ENCODE data around the gene SLC26A1.
"Not testable (repeated sequence)": the region's sequence is repeated elsewhere in the genome, so short reads cannot be mapped to it uniquely, and the experiment has no call there.

The SLC26A1 gene

DNA sequence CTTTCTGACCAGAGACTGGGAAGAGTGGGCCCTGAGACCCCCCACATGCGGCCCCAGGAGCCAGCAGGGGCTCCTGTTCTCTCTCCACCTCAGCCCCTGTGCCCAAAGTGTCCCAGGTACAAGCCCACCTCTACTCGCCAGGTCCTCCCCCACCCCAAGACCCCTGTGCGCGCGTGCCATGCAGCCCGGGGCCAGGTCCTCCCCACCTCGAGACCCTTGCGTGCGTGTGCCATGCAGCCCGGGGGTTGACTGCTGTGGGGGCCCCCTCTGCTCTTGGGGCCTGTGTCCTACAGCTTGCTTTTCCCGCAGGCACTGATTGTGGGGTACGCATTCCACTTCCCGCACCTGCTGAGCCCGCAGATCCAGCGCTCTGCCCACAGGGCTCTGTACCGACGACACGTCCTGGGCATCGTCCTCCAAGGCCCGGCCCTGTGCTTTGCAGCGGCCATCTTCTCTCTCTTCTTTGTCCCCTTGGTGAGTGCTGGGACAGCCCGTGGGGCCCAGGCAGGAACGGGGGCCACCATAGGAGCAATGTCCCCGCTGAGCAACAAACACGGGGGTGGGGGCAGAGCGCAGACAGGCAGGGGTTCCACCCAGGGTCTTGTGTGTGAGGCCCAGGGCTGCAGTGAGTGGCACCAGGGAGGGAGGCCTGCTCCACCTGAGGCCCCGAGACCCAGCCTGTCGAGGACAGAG, 40.2 kb downstream of the SLC26A1 start:
- DNase-seq: no peak

DNA sequence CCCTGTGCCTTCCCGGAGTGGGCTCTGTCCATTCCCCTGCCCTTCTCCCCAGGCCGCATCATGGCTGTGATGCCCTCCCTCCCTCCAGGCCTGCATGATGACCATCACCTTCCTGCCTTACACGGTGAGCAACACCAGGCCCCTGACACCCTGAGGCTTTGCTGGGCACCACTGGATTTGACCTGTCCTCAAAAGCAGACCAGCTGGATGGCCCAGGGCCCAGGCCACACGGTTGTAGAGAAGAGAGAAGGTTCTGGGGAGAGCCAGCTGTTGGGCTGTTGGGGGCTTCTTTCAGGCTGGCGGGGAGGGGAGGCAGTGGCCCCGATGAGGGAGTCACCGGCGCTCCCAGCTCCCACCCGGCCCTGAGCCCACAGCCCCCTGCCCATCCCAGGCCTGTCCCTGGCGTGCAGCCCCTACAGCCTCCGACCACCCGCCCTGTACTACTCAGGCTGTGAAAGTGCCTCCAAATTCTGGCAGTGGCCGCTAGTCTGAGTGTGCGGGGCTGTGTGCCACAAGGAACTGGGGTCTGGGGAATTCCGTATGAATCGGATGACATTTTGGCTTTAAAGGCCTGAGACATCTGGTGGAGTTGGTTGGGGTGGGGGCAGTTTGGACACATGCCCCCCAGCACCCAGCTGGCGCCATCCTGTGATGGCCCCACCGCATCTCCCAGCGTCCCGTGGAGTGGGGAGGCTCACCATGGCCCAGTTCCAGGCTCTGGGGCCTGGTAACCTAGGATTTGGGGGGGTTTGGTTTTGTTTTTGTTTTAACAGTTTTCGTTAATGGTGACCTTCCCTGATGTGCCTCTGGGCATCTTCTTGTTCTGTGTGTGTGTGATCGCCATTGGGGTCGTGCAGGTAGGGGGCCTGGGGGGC, 41.4 kb downstream of the SLC26A1 start:
- DNase-seq: no peak

DNA sequence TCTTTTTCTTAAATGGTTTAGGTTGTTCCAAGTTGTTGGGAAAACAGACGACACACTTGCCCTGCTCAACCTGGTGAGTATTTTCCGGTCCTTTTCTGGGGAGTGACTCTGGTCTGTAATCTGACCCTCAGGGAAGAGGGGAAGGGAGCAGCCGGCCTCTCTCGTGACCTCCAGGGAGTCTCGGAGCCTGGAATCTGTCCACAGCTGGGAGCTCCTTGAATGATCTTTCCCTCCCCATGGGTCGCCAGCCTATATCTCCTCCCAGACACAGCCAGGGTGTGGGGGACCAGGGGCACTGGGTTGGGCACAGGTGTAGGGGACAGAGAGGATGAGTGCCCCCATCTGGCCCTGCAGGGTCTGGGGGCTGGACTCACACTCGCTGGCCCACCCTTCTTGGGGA, 42.0 kb downstream of the SLC26A1 start:
- no peak for DNase-seq

DNA sequence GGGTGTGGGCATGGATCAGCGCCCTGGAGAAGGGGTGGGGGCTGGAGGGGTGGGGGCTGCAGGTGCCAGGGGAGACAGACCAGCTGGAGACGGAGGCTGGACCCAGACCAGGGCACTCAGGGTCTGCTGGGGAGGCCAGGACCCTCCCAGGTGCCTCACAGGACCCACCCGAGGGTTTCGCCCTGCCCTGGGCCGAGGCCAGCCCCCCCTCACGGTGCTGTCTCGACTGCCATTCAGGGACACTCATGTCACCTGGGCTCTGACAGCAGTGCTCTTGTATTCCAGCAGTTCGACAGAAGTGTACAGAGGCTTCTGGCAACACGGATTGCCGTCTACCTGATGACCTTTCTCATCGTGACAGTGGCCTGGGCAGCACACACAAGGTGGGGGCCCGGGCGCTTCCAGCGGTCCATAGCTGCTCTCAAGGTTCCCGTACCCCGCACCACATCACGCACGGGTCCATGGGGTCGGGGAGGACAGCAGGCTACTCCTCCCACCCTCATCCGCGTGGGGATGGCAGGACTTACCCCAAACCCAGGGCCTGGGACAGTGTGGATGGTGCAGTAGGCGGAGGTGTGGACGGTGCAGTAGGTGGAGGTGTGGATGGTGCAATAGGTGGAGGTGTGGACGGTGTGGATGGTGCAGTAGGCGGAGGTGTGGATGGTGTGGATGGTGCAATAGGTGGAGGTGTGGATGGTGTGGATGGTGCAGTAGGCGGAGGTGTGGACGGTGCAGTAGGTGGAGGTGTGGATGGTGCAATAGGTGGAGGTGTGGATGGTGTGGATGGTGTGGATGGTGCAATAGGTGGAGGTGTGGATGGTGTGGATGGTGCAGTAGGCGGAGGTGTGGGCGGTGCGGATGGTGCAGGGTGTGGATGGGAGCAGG, 42.8 kb downstream of the SLC26A1 start:
- no peak for DNase-seq

DNA sequence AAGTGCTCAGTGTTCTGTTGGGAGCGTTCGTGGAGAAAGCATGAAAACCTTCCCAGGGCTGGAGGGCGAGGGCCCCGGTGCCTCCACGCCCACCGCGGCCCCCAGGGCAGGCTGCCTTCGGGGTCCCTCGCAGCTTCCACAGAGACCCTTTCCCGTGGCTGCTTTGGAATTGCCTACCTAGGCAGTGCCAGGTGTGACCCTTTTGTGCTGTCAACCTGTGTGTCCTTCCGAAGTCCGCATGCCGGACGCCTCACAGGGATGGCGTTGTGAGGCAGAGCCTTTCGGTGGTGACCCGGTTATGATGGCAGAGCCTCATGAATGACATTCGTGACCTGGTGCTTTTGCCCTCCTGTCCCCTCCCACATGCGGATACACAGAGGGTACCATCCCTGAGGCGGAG, 43.5 kb downstream of the SLC26A1 start:
- no peak for DNase-seq

DNA sequence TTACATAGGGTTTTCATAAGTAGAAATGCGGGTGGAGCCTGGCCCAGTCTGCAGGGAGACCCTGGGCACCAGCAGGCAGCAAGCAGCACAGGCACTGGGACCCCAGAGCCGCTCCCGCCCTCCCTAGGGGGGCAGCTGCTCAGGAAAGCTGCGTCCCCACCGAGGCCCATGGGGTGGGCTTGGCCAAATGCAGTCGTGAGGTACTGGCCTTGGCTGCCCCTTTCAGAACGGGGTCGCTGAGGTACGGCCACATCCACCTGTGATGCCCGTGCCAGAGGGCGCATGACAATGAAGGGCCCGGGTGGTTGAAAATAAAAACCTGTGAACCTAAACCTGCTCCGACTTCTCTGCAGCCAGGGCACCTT, 44.3 kb downstream of the SLC26A1 start:
- DNase-seq: no peak

DNA sequence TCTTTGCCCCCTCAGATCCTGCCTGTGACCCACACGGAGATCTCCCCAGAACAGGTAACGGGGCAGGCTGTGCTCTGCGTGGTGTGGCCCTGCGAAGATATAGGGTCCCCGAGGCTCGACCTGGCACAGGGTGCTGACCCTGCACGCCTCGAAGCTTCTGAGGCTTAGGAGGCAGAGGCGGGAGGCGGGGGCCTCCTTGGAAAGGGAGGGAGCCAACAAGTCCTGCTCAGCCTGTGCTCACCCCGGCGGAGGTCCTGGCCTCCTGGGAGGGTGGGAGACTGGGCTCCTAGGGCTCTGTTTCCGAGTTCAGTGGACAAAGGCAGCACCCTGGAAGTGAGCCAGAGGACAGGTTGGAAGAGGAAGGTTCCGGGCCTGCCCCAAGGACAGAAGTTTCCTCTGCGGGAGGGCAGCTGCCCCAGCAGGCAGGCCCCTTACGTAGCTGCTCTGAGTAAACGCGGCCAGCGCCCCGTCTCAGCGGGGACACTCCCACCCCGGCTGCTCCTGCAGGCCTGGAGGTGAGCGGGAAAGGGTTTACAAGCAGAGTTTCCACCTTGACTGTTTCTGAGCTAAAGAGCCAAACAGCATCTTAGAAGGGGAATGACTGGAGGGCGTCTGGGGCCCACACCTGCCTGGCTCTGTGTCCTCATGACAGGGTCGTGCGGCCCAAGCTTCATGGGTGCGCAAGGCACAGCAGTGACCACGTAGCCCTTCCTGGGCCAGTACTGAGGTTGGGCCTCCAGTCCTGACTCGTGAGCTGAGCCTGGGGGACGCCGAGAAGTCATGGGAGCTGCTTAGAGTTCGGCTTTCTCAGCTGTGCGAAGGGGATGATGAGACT, 44.9 kb downstream of the SLC26A1 start:
- no peak for DNase-seq

DNA sequence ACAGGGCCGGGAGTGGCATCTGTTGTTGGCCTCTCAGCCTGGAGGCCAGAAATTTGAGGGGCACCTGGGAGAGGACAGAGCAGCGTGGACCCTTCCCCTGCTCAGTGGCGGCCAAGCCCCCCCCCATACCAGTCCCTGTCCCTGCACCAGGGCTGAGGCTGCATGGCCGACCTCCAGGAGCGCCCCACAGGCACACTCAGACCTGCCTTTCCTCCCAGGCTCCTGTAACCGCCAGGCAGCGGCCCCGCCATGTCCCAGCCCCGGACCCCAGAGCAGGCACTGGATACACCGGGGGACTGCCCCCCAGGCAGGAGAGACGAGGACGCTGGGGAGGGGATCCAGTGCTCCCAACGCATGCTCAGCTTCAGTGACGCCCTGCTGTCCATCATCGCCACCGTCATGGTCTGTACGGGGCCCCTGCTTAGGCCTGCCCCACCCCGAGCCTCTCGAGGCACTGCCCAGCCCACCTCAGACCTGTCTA, 45.7 kb downstream of the SLC26A1 start:
- DNase-seq: no peak

DNA sequence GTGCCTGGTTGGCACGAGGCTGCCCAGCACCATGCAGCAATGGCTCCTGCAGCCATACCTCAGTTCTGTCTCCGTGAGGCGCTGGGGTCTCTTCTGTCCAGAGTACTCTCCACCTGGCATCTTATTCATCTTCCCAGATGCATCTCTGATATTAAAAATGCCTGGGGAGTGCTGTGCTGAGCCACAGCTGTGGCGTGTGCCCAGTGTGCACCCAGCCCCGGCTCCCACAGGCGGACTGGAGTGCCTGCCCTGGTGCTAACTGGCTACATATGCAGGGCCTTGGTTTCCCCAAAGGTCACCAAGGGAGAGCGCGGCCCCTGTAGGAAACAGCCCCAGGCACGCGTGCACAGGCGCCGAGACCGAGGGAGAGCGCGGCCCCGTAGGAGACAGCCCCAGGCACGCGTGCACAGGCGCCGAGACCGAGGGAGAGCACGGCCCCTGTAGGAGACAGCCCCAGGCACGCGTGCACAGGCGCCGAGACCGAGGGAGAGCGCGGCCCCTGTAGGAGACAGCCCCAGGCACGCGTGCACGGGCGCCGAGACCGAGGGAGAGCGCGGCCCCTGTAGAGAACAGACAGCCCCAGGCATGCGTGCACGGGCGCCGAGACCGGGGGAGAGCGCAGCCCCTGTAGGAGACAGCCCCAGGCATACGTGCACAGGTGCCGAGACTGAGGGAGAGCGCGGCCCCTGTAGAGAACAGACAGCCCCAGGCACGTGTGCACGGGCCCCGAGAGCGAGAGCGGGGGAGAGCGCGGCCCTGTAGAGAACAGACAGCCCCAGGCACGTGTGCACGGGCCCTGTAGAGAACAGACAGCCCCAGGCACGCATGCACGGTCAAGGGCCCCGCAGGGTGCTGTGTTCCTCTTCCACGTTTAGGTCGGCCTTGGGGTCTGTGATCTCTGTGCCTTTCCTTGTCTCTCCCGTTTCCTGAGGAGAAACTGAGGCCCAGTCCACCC, 46.4 kb downstream of the SLC26A1 start:
- no peak for DNase-seq

DNA sequence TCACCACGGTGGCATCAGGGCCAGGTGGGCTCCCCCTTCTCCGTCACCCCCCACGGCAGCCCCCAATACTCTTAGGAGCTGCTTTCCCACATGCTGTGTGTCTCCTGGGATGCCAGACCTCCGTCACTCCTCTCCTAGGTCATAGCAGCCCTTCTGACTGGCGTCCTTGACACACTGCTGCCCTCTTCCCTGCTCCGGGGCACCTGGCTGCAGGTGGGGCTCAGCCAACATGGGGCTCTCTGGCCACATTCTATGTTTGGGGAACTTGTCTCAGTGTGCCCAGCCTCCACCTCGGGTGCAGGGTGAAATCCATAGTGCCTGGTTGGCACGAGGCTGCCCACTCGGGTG, 47.1 kb downstream of the SLC26A1 start:
- DNase-seq: no peak

DNA sequence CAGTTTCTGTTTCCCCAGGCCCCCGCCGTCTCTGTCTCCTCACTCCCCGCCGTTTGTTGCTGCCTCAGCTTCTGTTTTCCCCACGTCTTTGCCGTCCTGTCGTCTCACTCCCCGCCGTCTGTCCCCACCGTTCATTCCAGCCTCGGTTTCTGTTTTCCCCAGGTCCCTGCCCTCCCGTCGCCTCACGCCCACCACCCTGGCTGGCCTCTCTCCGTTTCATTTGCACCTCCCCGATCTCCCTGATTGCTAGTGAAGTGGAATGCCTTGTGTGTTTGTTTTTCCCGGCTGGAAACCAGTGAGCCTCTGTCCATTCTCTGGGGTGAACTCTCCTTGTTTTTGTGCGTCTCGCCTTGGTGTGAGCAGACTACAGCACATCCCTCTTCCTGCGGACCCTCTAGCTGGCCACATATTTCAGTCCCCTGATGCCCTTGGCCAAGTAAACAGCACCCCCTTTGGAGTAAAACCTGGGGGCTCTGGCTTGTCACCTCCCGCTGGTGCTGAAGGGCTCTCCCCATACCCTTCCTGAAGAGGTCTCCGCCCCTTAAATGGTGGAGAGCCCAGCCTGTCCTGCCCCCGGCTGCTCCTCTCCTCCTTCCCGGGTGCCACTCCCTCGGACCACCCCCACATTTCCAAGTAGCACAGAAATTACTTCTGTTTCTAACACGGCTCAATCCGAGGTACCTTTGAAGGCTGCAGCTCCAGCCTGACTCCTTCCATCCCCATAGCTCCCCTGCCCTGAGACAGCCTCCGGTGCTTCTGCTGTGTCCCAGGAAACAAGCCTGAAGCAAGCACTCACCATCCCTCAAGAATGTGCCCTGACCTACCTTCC, 47.7 kb downstream of the SLC26A1 start:
- DNase-seq: no peak

DNA sequence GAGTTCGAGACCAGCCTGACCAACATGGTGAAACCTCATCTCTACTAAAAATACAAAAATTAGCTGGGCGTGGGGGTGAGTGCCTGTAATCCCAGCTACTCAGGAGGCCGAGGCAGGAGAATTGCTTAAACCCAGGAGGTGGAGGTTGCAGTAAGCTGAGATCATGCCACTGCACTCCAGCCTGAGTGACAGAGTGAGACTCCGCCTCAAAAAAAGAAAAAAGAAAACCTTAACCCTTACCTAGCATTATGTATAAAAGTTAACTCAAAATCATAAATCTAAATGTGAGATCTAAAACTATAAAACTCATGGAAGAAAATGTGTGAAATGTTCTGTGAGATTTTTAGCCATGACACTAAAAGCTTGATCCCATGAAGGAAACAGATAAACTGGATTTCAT, 53.7 kb downstream of the SLC26A1 start:
- DNase-seq: not testable (repeated sequence)
